Stimulated activated CD8-positive, alpha-beta memory T cell treated with anti-CD3 and anti-CD28 coated beads, Interleukin-4, amount 100 ng/mL, for 24 hours (primary cell): ENCODE measurements around the gene RBBP8NL.
"Not testable (repeated sequence)": the region's sequence is repeated elsewhere in the genome, so short reads cannot be mapped to it uniquely, and the experiment has no call there.

ENCODE experiments used
- DNase-seq: peaks from one replicate; pipeline ENCODE4 v3.0.0-alpha.2; 2020; ENCODE audit warnings: low read depth

RBBP8NL gene

GRCh38 chr20:62445553-62446340 is 18.4 kb upstream of the RBBP8NL start:
- no peak for DNase-seq

GRCh38 chr20:62444286-62444685 is 16.9 kb upstream of the RBBP8NL start:
- no peak for DNase-seq

- DNase-seq: no peak
Observed at GRCh38 chr20:62441987-62442539, 14.7 kb upstream of the RBBP8NL start.

- no peak for DNase-seq
Observed at GRCh38 chr20:62439218-62439617, 11.9 kb upstream of the RBBP8NL start.

GRCh38 chr20:62437927-62438326 is 10.6 kb upstream of the RBBP8NL start:
- DNase-seq: no peak

GRCh38 chr20:62437496-62437895 is 10.2 kb upstream of the RBBP8NL start:
- DNase-seq: no peak

- DNase-seq: no peak
Observed at GRCh38 chr20:62436692-62437091, 9.4 kb upstream of the RBBP8NL start.

GRCh38 chr20:62433658-62434497 is 6.5 kb upstream of the RBBP8NL start:
- no peak for DNase-seq

- no peak for DNase-seq
Observed at GRCh38 chr20:62430866-62431447, 3.6 kb upstream of the RBBP8NL start.

- no peak for DNase-seq
Observed at GRCh38 chr20:62430311-62430853, 3.0 kb upstream of the RBBP8NL start.

- DNase-seq: no peak
Observed at GRCh38 chr20:62429455-62430310, 2.3 kb upstream of the RBBP8NL start.

GRCh38 chr20:62428396-62429295 is 1.3 kb upstream of the RBBP8NL start:
- DNase-seq: no peak

- no peak for DNase-seq
Observed at GRCh38 chr20:62428002-62428372, 648 bp upstream of the RBBP8NL start.

- DNase-seq: no peak
Observed at GRCh38 chr20:62426699-62427131, 624 bp downstream of the RBBP8NL start.

- not testable (repeated sequence) for DNase-seq
Observed at GRCh38 chr20:62426059-62426348, 1.3 kb downstream of the RBBP8NL start.

GRCh38 chr20:62425281-62426058 is 1.9 kb downstream of the RBBP8NL start:
- DNase-seq: no peak

GRCh38 chr20:62424249-62425107 is 2.9 kb downstream of the RBBP8NL start:
- no peak for DNase-seq

- no peak for DNase-seq
Observed at GRCh38 chr20:62423326-62423706, 4.0 kb downstream of the RBBP8NL start.
